Subcutaneous adipose tissue (tissue), 4 donors: ENCODE measurements around the gene KCTD15. TPM values are rescaled to one million over a fixed set of nuclear protein-coding genes. Genes with fewer than 3 reads are reported as not detected.

ENCODE experiments used
- CTCF ChIP-seq: fragments of 450-650 bp; IDR thresholded peaks from one replicate; pipeline ENCODE4 v1.5.1; 2016; ENCODE audit warnings: low read depth, mild to moderate bottlenecking, control low read depth, antibody characterized with exemption, moderate library complexity
- total RNA-seq, 4 donors: library from RNA; depleted of rRNA; stranded (reverse); fragments of >200 nt; gene quantifications; one replicate each; pipeline ENCODE4 v1.1.0, GENCODE V29; 2016

KCTD15 gene
- total RNA-seq, 4 donors from 2014 or later, result 8.2 to 26.2 (median 13.7) TPM

GRCh38 chr19:33772102-33772857 is 24.4 kb upstream of the KCTD15 start:
- TF ChIP-seq CTCF, result no peak

- TF ChIP-seq CTCF, result no peak
Measured at GRCh38 chr19:33772858-33773180, 23.9 kb upstream of the KCTD15 start.

GRCh38 chr19:33773704-33774624 is 22.7 kb upstream of the KCTD15 start:
- TF ChIP-seq CTCF, result no peak

GRCh38 chr19:33774751-33775150 is 21.9 kb upstream of the KCTD15 start:
- no peak for TF ChIP-seq CTCF

GRCh38 chr19:33775731-33776487 is 20.8 kb upstream of the KCTD15 start:
- TF ChIP-seq CTCF, result no peak

GRCh38 chr19:33777351-33777750 is 19.3 kb upstream of the KCTD15 start:
- no peak for TF ChIP-seq CTCF

GRCh38 chr19:33777753-33778088 is 18.9 kb upstream of the KCTD15 start:
- no peak for TF ChIP-seq CTCF
